ENCODE measurements around the gene MOSPD3. TPM values are rescaled to one million over a fixed set of nuclear protein-coding genes. Genes with fewer than 3 reads are reported as not detected.
A peak's percentile ranks its signal among the peaks of the same experiment; 100 is the strongest.
"Not testable (repeated sequence)": the region's sequence is repeated elsewhere in the genome, so short reads cannot be mapped to it uniquely, and the experiment has no call there.

MOSPD3 gene
- total and polyA plus RNA-seq, 2 experiments from 2014 or later, result 30.1 to 83.3 TPM

DNA sequence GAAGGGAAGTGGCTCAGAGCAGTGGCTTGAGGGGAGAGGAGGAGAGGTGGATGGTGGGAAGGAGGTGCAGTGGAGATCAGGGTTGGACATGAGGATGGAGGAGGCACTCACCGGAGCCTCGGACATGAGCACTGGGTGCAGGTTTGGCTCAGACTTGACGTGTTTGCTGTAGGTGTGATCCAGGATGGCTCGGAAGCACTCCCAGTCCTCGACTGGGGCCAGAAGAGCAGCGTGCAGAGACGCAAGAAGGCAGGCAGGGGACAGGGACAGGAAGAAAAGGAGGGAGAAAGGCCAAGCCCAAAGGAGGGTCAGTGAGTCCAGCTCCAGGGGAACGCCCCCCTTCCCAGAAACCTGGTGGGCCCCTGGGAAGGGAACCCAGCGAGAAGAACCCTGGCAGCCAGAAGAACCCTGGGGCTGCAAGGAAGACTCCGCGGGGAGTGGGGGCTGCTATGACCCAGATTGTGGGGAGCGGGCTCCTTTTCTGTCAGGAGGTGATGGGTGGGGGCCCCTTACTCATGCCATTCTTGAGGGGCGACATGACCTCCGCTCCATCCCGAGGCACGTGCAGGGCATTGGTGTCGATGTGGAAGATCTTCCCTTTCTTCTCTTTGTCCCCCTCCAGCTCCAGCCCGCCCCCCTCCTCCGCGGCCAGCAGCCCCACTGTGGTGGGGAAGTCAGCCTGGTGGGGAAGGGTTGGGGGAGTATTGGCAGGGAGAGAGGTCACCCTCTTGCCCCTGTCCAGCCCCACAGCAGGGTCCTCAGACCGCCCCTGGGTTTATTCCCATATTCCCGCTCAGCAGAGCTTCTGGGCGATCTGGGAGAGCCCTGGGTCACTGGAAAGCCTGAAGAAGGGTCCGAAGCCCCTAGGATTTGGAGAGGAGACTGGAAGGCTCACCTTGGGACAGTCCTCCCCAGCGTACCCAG, 42.8 kb downstream of the MOSPD3 start:
- Histone ChIP-seq H3K4me3 (no peak overlapping the region), H3K4me1 (ENCODE audit: low read depth) (no peaks in the 10 kb centered on the region)

DNA sequence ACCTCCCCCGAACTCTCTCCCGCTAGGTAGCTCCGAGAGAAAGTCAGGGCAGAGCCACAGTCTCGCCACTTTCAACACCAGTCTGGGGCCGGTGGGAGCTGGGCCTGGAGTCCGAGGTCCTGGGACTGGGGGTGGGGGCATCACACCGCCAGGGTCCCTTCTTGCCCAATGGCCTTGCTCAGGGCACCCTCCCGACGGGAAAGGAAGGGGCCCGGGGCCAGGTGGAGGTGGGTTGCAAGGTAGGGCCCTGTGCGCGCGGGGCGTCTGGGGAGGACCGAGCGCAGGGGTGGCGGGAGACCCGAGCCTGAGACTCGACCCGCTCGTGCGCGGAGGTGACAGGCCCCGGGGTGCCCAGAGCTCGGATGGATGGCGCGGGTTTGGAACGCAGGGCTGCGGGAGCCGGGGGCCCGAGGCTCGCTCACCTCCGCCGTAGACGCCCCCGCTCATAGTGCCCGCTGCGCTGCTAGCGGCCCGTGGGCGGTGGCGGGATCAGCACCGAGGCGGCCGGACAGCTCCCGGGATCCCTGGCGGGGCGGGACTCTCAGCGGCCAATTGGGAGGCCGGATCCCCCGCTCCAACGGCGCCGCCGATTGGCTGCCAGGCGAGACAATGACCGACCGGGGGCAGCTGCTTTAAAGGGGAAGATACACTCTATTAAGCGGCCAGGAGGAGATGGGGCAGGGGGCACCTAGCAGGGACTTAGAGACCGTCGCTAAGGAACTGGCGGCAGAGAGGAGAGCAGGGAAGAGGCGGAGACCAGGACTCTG, 43.8 kb downstream of the MOSPD3 start, which contains the start of gene ACTL6B:
Gene ACTL6B (minus strand): TSS at position 541 of the 767 bp plus-strand sequence. CDS start 94 bp downstream, at position 447.
- Histone ChIP-seq H3K4me3 (no peak within 1 kb of the TSS), H3K27ac (no peak within 1 kb of the TSS), H3K4me1 (ENCODE audit: low read depth) (no peaks in the 10 kb centered on the region), H3K27me3 (peaks cover 34% of the 10 kb centered on the region), H3K36me3 (no peaks in the 10 kb centered on the region), H3K9me3 (ENCODE audit: low read depth) (no peaks in the 10 kb centered on the region)
- TF ChIP-seq, protein P1, sequence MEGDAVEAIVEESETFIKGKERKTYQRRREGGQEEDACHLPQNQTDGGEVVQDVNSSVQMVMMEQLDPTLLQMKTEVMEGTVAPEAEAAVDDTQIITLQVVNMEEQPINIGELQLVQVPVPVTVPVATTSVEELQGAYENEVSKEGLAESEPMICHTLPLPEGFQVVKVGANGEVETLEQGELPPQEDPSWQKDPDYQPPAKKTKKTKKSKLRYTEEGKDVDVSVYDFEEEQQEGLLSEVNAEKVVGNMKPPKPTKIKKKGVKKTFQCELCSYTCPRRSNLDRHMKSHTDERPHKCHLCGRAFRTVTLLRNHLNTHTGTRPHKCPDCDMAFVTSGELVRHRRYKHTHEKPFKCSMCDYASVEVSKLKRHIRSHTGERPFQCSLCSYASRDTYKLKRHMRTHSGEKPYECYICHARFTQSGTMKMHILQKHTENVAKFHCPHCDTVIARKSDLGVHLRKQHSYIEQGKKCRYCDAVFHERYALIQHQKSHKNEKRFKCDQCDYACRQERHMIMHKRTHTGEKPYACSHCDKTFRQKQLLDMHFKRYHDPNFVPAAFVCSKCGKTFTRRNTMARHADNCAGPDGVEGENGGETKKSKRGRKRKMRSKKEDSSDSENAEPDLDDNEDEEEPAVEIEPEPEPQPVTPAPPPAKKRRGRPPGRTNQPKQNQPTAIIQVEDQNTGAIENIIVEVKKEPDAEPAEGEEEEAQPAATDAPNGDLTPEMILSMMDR (IDR thresholded peaks at IDR 0.05; ENCODE audit: low read depth, low read length), result no peak
- peak; percentile 50 to 80 for DNase-seq (ENCODE audit: low read depth in 1 of 2, low spot score in 1 of 2)

More for the DNA sequence above, 42.8 kb downstream of the MOSPD3 start:
- Histone ChIP-seq H3K27me3 (peaks cover 34% of the 10 kb centered on the region), H3K36me3 (no peaks in the 10 kb centered on the region), H3K27ac (no peak overlapping the region), H3K9me3 (ENCODE audit: low read depth) (no peaks in the 10 kb centered on the region)
- TF ChIP-seq, protein P1 (IDR thresholded peaks at IDR 0.05; ENCODE audit: low read depth, low read length), result no peak
- no peak for DNase-seq (ENCODE audit: low read depth in 1 of 2, low spot score in 1 of 2)

DNA sequence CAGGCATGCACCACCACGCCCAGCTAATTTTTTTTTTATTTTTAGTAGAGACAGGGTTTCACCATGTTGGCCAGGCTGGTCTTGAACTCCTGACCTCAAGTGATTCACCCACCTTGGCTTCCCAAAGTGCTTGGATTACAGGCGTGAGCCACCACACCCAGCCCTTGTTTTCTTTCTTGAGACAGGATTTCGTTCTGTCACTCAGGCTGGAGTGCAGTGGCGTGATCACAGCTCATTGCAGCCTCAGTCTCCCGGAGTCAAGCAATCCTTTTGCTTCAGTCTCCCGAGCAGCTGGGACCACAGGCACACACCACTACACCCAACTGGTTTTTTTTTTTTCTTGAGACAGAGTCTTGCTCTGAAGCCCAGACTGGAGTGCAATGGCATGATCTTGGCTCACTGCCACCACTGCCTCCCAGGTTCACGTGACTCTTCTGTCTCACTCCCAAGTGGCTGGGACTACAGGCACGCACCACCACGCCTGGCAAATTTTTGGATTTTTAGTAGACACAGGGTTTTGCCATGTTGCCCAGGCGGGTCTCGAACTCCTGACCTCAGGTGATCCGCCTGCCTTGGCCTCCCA, 49.9 kb downstream of the MOSPD3 start:
- not testable (repeated sequence) for H3K9me3 ChIP-seq (ENCODE audit: low read depth); H3K27me3 ChIP-seq; H3K4me3 ChIP-seq; H3K4me1 ChIP-seq (ENCODE audit: low read depth); H3K36me3 ChIP-seq; H3K27ac ChIP-seq
- DNase-seq (ENCODE audit: low read depth in 1 of 2, low spot score in 1 of 2), result peak in 1 of 2 donors; percentile 21

Other genes starting within 250 kb of the MOSPD3 start
- gene PILRA, start 239.1 kb upstream of the MOSPD3 start, total RNA-seq, result 2.9 and 3.1 TPM in 2 replicates
- 2.3 and 4.0 TPM in 2 replicates for gene PILRA, start 239.1 kb upstream of the MOSPD3 start, polyA plus RNA-seq
- gene ZCWPW1, start 183.8 kb upstream of the MOSPD3 start, total RNA-seq, result 7.9 and 8.1 TPM in 2 replicates
- 13.0 and 18.0 TPM in 2 replicates for gene ZCWPW1, start 183.8 kb upstream of the MOSPD3 start, polyA plus RNA-seq
- gene MEPCE, start 182.7 kb upstream of the MOSPD3 start, total RNA-seq, result 28.5 and 41.7 TPM in 2 replicates
- gene MEPCE, start 182.7 kb upstream of the MOSPD3 start, polyA plus RNA-seq, result 21.5 and 27.0 TPM in 2 replicates
- gene PPP1R35, start 176.0 kb upstream of the MOSPD3 start, total RNA-seq, result 51.5 and 81.5 TPM in 2 replicates
- gene PPP1R35, start 176.0 kb upstream of the MOSPD3 start, polyA plus RNA-seq, result 78.7 and 108 TPM in 2 replicates
- gene SPACDR, start 148.3 kb upstream of the MOSPD3 start, total RNA-seq, result 0.28 and 1.6 TPM in 2 replicates
- 0.79 and 1.2 TPM in 2 replicates for gene SPACDR, start 148.3 kb upstream of the MOSPD3 start, polyA plus RNA-seq
- gene TSC22D4, start 133.3 kb upstream of the MOSPD3 start, total RNA-seq, result 103 and 133 TPM in 2 replicates
- gene TSC22D4, start 133.3 kb upstream of the MOSPD3 start, polyA plus RNA-seq, result 91.9 and 138 TPM in 2 replicates
- gene NYAP1, start 128.6 kb upstream of the MOSPD3 start, total RNA-seq, result 9.0 and 13.0 TPM in 2 replicates
- 0.06 and 0.22 TPM in 2 replicates for gene NYAP1, start 128.6 kb upstream of the MOSPD3 start, polyA plus RNA-seq
- 18.3 and 21.7 TPM in 2 replicates for gene AGFG2, start 73.3 kb upstream of the MOSPD3 start, total RNA-seq
- gene AGFG2, start 73.3 kb upstream of the MOSPD3 start, polyA plus RNA-seq, result 9.3 and 17.0 TPM in 2 replicates
- 1.4 and 1.5 TPM in 2 replicates for gene SAP25, start 38.6 kb upstream of the MOSPD3 start, total RNA-seq
- 2.7 and 3.9 TPM in 2 replicates for gene SAP25, start 38.6 kb upstream of the MOSPD3 start, polyA plus RNA-seq
- gene LRCH4, start 26.4 kb upstream of the MOSPD3 start, total RNA-seq, result 78.8 and 108 TPM in 2 replicates
- 80.9 and 103 TPM in 2 replicates for gene LRCH4, start 26.4 kb upstream of the MOSPD3 start, polyA plus RNA-seq
- gene FBXO24, start 26.2 kb upstream of the MOSPD3 start, total RNA-seq, result 0.78 and 1.9 TPM in 2 replicates
- gene FBXO24, start 26.2 kb upstream of the MOSPD3 start, polyA plus RNA-seq, result 2.3 and 4.1 TPM in 2 replicates
- 43.2 and 46.3 TPM in 2 replicates for gene PCOLCE, start 10.2 kb upstream of the MOSPD3 start, total RNA-seq
- gene PCOLCE, start 10.2 kb upstream of the MOSPD3 start, polyA plus RNA-seq, result 70.4 and 111 TPM in 2 replicates
- 0.89 and 2.5 TPM in 2 replicates for gene TFR2, start 29.0 kb downstream of the MOSPD3 start, total RNA-seq
- 0.39 TPM in 1 of 2 replicates, not detected in the other for gene TFR2, start 29.0 kb downstream of the MOSPD3 start, polyA plus RNA-seq
- gene ACTL6B, start 43.9 kb downstream of the MOSPD3 start, total RNA-seq, result not detected in 2 replicates
- gene ACTL6B, start 43.9 kb downstream of the MOSPD3 start, polyA plus RNA-seq, result not detected in 2 replicates
- gene GNB2, start 61.2 kb downstream of the MOSPD3 start, total RNA-seq, result 233 and 234 TPM in 2 replicates
- gene GNB2, start 61.2 kb downstream of the MOSPD3 start, polyA plus RNA-seq, result 241 and 286 TPM in 2 replicates
- 31.9 and 53.2 TPM in 2 replicates for gene GIGYF1, start 81.7 kb downstream of the MOSPD3 start, total RNA-seq
- gene GIGYF1, start 81.7 kb downstream of the MOSPD3 start, polyA plus RNA-seq, result 14.0 and 20.1 TPM in 2 replicates
- 30.6 and 45.7 TPM in 2 replicates for gene POP7, start 93.6 kb downstream of the MOSPD3 start, total RNA-seq
- 40.2 and 68.3 TPM in 2 replicates for gene POP7, start 93.6 kb downstream of the MOSPD3 start, polyA plus RNA-seq
- gene EPO, start 107.9 kb downstream of the MOSPD3 start, total RNA-seq, result 0.60 TPM in 1 of 2 replicates, not detected in the other
- gene EPO, start 107.9 kb downstream of the MOSPD3 start, polyA plus RNA-seq, result 0.34 and 0.46 TPM in 2 replicates
- not detected in 2 replicates for gene ZAN, start 121.1 kb downstream of the MOSPD3 start, total RNA-seq
- gene ZAN, start 121.1 kb downstream of the MOSPD3 start, polyA plus RNA-seq, result not detected in 2 replicates
- gene EPHB4, start 215.0 kb downstream of the MOSPD3 start, total RNA-seq, result 48.9 and 53.6 TPM in 2 replicates
- 29.5 and 33.4 TPM in 2 replicates for gene EPHB4, start 215.0 kb downstream of the MOSPD3 start, polyA plus RNA-seq
- gene SLC12A9, start 240.2 kb downstream of the MOSPD3 start, total RNA-seq, result 18.3 and 19.5 TPM in 2 replicates
- 12.5 and 14.6 TPM in 2 replicates for gene SLC12A9, start 240.2 kb downstream of the MOSPD3 start, polyA plus RNA-seq